Activated gamma-delta T cell treated with anti-CD3 and anti-CD28 coated beads, Interleukin-2, amount 50 U/mL, for 16 hours (primary cell): ENCODE measurements around the gene MGA.
"Not testable (repeated sequence)": the region's sequence is repeated elsewhere in the genome, so short reads cannot be mapped to it uniquely, and the experiment has no call there.

Experiments used
- DNase-seq: peaks from one replicate; pipeline ENCODE4 v3.0.0-alpha.2; 2020; ENCODE audit warnings: low read depth

MGA gene

DNA sequence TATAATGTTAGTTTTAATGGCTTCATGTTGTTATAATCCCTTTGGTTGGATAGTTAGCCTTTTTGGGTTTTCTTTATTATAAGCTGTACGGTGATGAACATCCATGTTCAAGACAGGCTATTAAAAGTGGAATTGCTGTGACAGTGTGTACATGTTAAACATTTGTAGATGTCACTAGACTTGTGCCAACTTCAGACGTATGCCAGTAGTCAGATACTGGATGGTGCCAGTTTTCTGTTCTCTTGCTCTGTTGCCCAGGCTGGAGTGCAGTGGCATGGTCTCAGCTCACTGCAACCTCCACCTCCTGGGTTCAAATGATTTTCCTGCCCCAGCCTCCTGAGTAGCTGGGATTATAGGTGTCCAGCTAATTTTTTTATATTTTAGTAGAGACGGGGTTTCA lies 54.1 kb downstream of the MGA start:
- no peak for DNase-seq

DNA sequence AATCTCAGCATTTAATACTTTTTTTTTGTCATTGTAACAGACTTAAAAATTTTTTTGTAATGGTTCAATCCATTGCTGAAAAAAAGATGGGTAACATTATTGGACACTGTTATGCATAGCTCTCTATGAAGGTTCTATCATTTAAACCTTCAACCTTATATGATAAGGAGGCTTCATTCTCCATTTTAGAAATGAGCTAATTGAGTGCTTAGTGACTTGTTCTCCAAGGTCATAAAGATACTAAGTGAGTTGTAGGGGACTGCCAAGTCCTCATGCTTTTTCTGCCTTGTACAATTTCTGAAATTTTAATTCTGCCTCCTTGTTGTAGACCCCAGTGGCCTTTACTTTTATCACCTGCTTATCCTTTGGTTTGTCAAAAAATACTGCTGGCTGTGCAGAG lies 56.7 kb downstream of the MGA start:
- DNase-seq, result no peak

DNA sequence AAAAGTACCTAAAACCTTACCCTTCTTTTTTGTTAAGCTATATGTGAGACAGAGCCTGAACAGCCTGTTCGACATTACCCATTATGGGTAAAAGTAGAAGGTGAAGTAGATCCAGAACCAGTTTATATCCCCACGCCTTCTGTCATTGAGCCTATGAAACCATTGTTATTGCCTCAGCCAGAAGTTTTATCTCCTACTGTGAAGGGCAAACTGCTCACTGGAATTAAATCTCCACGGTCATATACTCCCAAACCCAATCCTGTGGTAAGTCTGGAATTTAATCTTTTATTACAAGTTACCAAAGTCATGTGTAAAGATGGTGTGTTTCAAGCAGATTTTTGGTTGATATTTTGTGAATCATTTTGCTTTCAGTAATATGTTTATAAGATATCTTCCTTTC lies 66.9 kb downstream of the MGA start:
- no peak for DNase-seq

DNA sequence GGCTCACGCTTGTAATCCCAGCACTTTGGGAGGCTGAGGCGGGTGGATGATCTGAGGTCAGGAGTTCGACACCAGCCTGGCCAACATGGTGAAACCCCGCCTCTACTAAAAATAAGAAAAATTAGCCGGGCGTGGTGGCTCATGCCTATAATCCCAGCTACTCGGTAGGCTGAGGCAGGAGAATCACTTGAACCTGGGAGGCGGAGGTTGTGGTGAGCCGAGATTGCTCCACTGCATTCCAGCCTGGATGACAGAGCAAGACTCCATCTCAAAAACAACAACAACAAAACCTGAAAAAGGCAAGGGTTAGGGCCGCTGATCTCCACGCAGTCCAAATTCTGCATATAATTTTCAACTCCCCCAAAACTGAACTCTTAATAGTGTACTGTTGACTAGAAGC lies 67.9 kb downstream of the MGA start:
- not testable (repeated sequence) for DNase-seq

DNA sequence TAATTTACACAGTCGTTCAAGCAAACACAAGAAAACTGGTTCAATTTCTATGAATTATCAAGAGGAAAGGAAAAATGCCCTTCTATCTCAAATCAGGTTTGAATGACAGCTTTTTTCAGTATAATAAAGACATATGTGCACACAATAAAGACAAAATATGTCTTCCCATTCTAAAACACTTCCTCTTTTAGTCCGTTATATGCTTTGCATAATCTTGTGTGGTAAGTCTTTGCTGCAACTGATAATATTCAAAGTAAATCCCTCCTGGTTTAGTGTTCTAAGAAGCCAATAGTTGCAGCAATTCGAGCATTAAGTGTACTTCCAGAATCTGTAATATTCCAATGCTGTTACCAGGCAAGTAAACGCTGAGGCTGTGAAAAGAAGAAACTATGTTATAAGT lies 70.3 kb downstream of the MGA start:
- no peak for DNase-seq

DNA sequence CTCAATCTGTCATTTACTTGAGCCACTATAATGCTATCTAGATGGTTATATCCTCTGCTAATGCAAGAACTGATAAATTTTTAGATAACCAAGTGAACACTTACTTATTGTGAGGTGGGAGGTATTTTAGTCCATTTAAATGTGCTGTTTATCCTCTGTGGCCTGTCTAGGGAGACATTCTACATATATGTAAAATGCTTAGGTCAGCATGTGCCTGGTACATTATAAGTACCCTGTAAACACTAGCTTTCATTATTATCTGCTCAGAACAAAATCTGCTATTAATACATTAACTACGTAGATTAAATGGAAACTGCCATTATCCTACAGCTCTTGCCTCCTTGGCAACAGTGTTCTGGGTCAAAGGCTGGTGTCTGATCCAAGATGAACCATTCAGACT lies 72.3 kb downstream of the MGA start:
- no peak for DNase-seq

DNA sequence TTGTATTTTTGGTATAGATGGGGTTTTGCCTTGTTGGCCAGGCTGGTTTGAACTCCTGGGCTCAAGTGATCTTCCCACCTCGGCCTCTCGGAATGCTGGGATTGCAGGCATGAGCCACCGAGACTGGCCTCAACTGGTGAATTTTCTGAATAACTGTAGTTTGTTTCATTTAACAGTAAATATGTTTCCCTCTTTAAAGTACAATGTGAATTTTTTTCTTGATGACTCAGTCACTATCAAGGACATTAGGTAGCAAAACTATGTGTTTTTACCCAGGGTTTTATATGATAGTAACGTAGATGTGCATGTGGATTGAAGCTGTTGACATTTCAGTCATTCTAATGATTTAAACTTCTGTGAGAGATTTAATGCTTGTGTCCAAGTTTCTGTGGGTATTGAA lies 73.9 kb downstream of the MGA start:
- DNase-seq, result no peak

DNA sequence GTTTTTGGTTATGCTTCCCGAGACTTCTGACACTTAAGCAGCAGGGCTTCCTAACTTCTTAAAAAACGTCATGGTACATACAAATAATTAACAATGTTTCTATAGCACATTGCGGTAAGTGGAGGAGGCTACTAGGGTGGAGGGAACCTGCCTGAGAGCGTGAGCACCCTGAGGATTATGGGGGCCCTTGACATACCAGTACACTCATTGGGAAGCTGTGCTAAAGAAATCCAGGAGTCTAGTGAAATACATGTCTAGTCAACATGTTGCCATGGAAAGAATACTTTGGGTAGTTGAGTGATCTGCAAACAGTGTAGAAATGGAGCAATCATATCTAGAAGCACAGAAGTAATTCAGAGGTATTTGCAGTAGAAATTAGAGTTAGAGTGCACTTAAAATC lies 74.8 kb downstream of the MGA start:
- DNase-seq, result no peak

DNA sequence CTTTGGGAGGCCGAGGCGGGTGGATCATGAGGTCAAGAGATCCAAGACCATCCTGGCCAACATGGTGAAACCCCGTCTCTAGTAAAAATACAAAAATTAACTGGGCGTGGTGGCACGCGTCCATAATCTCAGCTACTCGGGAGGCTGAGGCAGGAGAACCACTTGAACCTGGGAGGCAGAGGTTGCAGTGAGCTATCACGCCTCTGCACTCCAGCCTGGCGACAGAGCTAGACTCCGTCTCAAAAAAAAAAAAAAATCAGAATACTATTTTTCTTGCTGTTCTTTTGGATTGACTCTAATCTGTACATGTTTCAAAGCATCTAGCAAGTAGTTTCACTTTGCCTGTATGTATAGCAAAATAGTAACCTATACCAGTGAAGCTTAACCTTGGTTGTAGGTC lies 75.3 kb downstream of the MGA start:
- DNase-seq, result not testable (repeated sequence)

DNA sequence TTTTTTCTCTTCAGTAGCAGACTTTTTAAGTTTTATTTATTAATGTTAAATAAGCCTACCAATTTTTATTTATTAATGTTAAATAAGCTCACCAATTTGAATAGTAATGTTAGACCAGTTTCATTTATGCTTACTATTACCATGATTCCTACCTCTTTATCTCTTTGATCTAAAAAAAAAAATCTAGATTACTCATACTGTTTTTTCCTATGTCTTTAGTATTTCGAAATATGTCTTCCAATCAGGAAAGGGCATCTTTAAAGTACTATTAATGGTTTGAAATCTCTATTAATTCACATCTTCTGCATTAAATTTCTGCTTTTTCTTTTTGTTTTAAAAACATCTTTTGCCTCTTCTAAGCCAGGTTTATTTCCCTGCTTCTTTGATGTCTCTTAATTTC lies 86.6 kb downstream of the MGA start:
- no peak for DNase-seq

DNA sequence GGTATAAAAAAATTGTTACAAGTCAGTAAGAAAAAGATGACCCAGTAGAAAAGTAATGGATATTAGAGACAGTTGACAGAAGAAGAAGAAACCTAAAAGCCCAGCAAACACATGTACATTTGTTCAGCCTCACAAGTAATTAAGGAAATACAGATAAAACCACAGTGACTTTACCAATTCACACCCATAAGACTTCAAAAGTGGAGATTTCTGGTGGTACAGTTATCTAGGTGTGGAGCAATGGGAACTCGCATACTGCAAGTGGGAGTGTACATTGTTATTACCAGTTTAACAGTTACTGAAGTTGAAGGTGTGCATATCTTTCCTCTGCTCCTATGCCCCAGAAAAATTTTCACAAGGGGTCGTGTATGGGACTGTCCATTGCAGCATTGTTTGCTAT lies 96.0 kb downstream of the MGA start:
- DNase-seq, result no peak

DNA sequence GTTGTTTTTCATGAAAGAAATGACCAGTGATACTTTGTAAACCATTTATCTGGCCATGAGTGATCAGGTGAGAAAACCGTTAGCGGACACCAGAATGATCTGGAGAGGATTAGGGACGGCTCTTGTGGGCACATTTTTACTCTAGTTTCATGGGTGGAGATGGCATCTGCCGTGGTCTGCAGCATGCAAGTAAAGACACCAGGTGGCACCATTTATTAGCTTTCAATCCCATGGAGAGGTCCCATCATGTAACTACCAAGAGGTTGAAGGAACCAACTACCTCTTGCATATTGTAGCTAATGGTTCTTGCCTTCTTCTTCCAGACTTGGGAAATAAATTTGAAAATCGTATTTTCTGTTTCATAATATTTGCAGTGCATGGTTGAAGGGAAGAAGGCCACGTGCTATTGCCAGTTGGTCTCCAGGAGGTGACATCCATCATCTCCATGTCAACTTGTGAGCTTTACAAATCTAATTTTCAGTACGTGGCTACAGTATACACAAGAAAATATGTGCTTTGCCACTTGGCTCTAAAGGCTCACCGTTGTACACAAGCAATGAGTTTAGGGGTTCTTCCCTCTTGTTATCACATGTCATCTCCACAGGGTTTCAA lies 112.6 kb downstream of the MGA start:
- DNase-seq, result peak; percentile 27

DNA sequence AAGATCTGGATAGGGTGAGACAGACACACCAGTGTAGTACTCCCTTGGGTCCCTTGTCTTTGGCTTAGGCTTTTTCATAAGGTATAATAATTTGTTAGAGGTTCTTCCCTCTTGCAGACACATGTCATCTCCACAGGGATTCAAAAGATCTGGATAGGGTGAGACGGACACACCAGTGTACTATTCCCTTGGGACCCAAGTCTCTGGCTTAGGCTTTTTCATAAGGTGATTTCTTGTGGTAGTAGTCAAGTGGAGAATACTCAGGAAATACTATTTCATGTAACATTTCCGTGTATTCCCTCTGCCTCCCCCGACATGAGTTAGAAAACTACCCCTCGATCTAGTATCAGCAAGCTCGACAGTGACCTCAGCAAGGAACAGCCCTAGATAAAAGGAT lies 113.1 kb downstream of the MGA start:
- no peak for DNase-seq

DNA sequence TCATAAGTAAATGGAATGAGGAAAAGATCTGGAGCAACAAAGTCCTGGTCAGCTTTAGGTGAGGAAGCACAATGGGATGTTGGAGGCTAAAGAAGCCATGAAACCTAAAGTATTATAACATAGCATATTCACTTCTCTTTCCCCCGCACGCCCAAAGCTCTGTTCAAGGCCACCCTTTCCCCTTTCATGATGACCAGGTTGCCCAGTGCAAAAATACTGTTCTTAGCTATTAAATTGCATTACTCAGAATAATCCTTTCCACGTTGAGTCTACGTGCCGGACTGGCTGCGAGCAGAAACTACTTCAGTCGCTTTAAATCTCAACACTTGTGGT lies 113.5 kb downstream of the MGA start:
- no peak for DNase-seq

DNA sequence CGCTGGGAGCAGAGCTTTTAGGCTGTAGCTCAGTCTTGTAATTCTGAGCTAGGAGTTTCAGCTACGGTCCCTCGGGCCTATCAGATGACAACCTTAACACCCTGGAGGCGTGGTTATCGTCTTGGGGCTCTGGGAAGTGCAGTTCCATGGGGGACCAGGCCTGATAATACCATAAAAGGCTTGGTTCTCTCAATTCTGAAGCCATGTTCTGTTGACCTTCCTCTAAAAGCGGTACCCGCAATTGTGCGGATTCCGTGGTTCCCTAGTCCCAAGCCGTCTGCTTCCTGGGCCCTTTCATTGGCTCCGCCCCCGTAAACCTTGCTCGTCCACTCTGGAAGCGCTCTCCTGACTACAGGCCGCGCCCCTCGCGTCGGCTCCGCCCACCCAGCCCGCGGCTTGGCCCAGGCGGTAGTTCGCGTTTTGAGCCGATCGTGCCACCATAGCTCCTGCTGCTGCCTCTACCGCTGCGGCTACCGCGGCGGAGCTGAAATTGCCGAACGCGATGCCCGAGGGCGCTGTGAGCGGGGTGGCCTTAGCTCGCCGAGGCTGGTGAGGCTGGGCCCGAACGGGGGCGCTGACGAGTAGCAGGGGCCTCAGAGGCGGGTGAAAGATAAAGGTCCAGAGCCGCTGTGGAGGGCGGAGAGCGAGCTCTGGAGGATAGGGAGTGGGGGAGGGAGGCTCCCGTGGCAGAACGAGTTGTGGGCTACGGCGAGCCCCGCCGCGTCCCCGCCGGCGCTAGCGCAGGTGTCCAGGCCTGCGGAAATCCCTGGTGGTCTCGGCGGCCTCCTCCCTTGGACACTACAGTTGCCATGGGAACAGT lies 114.1 kb downstream of the MGA start, which contains the start of gene MAPKBP1:
MAPKBP1 (plus strand) TSS at position 423 of the 820 bp plus-strand sequence. CDS start 792 bp downstream, outside the sequence.
- peak; percentile 98 for DNase-seq

DNA sequence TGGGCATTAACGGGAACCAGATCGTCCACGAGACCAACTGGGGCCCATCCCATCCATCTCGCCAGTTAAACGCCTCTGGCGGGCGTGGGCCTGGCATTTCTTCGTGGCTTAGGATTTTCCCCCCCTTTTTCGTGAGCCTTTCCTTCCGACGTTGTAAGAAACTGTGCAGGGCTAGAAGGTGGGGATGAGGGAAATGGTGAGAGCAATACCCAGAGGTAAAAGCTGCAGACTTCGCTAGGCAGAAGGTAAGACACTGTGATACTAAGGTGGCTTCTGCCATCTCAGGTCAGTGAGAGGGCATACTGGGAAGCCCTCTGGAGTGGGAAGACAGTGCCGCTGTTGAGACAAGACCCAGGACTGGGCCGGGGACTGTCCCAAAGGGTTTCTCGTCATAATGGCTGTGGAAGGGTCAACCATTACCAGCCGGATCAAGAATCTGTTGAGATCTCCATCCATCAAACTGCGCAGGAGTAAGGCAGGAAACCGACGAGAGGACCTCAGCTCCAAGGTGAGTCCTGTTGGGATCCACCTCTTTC lies 114.7 kb downstream of the MGA start:
- no peak for DNase-seq

DNA sequence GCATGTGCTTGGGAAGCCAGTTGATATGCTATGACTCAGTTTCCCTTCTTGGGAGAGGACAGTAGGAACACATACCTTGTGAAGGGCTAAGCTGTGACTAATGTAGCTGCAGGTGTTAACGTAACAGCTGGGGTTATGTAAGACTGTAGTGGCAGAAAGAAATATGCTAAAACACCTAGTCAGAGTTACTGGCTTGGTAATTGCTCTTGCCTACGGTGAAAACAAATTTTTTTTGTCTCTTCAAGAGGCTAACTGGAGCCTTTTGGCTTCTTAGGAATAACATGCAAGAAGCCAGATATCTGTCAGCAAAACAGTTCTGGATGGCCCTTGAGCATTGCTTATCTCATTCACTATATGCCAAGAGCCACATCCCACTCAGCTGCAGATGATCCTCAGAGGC lies 115.4 kb downstream of the MGA start:
- DNase-seq, result no peak

DNA sequence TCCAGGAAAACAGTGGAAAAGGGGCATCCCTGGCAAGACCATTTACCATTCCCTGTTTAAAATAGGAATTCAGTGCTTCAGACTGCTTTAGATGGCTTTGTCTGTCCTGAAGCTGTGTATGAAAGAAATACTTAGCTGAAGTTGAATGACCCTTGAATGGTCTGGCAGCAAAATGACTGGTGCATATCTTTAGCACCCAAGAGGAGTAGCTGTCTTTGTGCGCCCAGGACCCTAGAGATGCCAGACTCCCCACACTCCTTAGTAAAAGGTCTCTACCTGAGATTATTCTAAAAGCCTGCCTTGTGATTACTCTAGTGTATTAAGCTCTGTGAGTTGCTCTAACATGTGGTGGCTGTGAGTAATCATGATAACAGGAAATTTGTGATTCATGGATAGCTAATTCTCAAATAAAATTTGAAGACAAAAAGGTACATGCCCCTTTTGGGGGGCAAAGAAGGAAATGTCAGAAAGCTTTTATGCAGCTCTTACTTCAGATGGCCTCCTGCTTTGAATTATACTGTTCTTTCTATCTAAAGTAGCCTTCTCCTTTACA lies 117.3 kb downstream of the MGA start:
- DNase-seq, result no peak

DNA sequence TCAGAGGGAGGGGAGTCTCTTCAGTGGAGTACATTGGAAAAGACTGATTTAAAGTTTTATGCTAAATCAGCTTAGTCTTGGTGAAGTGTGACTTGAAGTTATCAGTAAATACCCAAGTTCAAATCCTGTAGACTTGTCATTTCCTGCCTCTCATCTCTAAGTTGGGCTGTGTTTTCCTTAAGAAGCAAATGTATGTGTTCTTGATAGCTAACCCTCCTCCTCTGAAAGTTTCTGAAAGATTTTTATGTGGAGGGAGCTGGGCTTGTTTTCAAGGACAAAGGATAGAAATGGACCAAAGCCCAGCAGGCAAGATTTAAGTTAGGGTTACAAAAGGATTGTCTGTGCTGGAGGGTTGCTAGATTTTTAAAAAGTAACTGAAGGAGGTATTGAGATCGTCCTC lies 118.3 kb downstream of the MGA start:
- no peak for DNase-seq

DNA sequence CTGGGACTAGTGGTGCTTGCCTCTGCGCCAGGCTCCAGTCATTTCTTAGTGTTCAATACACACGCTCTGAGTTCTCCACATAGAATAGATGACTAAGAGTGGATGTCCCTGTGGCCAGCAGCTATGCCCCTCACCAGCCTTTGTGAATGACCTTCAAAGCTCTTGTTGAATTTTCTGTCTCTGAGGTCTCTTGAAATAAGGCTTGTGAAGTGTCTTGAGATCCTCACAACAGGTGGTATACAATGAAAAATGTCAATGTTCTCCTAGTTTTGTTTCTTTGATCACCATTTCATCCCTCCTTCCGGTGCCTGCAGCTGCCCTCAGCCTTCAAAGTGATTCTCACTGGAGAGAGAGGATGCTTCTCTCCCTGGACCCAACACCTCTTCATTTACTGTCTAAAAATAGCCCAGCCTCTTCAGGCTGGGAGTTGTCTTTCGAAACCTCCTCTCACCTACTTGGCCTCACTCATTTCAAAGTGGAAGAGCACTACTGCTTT lies 119.5 kb downstream of the MGA start:
- no peak for DNase-seq

DNA sequence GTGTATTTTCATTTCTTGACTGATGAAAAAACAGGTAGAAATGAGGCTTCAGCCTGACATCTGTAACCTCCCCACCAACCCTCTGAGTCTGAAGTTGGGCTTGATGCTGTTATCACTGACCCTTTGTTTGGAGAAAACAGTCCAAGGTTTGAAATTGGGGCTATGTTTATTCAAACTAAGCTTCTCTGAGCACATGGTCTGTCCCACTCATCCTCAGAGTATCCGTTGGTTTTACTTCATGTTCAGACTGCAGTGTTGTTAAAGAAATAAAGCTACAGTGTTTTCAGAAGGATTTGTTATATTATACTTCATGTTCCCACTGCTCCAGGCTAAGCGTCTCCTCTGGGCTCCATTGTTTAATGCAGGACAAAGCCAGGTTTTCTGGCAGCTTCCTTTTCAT lies 120.1 kb downstream of the MGA start:
- no peak for DNase-seq

DNA sequence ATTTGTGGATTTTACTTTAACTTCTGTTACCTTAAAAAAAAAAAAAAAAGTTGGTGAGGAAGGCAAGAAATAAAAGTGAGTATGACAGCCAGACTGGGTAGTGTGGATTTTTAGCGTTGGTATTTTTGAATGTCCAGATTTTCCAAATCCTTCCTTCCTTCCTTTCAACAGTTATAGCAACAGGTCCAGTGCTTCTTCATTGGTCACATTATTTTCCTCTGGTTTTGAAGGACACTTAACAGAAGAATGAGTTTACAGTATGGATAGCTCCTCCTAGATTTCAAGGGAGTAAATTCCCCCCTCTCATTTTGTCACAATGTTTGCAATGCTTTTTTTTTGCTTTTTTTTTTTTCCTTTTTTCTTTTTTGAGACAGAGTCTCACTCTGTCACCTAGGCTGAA lies 120.5 kb downstream of the MGA start:
- DNase-seq, result no peak
